Inflammatory macrophage treated with lipopolysaccharide for 1 hour (primary cell): ENCODE data around the gene NEB.

Experiments
- DNase-seq, 2 donors: peaks; one replicate each; pipeline ENCODE4 v3.0.0-alpha.2; 2020 to 2022

NEB gene, protein sequence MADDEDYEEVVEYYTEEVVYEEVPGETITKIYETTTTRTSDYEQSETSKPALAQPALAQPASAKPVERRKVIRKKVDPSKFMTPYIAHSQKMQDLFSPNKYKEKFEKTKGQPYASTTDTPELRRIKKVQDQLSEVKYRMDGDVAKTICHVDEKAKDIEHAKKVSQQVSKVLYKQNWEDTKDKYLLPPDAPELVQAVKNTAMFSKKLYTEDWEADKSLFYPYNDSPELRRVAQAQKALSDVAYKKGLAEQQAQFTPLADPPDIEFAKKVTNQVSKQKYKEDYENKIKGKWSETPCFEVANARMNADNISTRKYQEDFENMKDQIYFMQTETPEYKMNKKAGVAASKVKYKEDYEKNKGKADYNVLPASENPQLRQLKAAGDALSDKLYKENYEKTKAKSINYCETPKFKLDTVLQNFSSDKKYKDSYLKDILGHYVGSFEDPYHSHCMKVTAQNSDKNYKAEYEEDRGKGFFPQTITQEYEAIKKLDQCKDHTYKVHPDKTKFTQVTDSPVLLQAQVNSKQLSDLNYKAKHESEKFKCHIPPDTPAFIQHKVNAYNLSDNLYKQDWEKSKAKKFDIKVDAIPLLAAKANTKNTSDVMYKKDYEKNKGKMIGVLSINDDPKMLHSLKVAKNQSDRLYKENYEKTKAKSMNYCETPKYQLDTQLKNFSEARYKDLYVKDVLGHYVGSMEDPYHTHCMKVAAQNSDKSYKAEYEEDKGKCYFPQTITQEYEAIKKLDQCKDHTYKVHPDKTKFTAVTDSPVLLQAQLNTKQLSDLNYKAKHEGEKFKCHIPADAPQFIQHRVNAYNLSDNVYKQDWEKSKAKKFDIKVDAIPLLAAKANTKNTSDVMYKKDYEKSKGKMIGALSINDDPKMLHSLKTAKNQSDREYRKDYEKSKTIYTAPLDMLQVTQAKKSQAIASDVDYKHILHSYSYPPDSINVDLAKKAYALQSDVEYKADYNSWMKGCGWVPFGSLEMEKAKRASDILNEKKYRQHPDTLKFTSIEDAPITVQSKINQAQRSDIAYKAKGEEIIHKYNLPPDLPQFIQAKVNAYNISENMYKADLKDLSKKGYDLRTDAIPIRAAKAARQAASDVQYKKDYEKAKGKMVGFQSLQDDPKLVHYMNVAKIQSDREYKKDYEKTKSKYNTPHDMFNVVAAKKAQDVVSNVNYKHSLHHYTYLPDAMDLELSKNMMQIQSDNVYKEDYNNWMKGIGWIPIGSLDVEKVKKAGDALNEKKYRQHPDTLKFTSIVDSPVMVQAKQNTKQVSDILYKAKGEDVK (N-terminal part only)

DNA sequence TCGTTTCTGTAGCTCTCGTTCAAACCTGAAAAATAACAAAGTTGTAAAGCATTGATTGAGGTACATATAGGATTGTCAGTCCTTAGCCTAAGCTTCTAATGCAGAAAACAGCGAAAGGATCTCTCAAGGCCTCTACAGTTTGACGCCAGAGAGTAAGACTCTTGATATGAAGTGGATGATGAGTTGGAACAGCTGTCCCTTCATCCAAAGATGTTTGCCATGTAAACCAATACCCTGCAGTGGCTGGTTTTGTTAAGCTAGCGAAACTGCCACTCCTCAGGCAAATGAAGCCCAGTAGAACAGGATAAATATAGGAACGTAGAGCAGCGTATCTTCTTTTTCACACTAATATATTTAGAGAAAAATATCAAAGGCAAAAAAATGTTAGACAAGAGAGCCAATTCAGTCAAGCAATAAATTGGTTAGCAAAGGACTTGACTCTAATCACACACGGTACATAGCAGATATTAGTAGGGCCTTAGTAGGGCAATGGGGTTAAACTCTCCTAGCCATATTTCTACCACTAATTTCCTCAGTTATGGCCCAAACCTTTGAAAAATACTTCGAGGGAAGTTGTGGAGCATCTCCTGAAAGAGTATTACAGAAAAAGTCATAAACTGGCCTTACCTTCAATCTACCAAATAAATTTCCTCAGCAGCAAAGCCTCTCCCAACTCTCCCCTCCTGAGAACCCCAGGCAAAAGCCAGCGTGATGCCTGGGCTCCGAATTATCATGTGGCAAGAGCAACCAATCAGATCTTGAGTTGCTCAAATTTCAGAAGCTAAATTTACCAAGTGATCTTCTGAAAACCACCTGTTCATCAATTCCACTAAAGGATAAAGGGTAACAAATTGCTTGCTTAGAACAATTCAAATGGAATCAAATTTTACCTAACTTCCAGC, at the start of gene NEB:
NEB (minus strand) TSS at position 706 of the 902 bp plus-strand sequence. CDS start 1,320 bp downstream, outside the sequence.
- no peak for DNase-seq

DNA sequence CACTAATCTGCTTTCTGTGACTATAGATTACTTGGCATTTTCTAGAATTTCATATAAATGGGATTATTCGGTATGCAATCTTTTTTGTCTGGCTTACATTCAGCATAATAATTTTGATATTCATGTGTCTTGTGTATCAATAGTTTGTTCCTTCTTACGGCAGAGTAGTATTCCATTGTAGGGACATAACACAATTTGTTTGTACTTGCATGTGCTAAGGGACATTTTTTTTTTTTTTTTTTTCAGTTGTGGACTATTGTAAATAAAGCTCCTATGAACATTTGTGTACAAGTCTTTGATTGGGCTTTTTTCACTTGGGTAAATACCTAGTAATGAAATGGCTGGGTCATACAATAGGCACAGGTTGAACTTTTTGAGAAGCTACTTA, 48.9 kb upstream of the NEB start:
- no peak for DNase-seq

DNA sequence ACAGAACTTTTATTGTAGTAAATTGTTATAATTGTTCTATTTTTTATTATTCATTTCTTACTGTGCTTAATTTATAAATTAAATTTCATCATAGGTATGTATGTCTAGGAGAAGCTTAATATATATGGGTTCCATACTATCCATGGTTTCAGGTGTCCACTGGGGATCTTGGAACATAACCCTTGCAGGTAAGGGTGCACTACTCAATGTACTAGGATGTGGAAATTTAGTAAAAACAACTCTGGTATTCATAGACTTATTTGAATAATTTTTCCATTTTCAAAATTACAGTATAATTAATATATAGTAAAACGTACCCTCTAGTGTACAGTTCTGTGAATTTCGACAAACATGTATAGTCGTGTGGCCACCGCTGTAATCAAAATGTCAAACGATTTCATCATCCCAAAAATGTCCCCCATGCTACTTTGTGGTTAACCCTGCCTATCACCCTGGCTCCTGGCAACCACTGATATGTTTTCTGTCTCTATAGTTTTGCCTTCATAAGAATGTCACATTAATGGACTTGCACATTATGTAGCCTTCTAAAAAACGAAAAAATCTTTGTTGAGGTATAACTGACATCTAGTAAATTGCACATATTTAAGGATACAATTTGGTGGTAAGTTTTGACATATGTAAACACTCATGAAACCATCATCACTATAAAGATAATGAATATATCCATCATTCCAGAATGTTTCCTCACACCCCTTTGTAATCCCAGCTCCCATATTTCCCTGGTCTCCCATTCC, 48.3 kb upstream of the NEB start:
- DNase-seq: no peak

DNA sequence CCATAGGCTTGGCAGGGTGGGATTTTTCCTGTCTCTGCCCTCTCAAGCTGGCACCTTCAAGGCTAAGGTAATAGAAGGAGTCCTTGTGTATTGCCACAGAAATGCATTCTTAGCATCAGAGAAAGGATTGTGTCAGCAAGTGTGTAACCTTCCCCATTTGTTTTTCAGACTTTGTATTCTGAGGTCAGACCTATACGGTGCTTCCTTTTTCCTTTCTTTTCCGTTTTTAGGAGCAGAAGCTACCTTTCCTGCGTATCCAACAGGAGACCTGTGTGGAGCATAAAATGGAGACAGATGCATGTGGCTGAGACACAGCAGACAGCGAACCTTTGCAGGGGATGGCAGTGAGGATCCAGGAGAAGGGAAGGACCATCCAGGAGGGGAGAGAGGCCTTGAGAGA, 47.4 kb upstream of the NEB start:
- no peak for DNase-seq

DNA sequence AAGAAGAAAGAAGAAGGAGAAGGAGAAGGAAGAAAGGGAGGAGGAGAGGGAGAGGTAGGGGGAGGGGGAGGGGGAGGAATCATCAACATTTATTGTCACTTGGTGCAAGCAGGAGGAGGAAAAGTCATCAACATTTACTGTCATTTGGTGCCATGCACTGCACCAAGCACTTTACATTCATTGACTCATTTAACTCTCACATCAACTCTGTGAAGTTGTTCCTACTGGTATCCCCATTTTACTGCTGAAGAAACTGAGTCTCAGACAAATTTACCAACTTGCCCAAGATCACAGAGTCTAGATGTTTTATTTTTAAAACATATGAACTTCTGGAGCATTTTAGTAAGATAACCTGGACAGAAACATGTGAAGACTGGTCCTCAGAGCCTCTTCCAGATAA, 46.7 kb upstream of the NEB start:
- no peak for DNase-seq

DNA sequence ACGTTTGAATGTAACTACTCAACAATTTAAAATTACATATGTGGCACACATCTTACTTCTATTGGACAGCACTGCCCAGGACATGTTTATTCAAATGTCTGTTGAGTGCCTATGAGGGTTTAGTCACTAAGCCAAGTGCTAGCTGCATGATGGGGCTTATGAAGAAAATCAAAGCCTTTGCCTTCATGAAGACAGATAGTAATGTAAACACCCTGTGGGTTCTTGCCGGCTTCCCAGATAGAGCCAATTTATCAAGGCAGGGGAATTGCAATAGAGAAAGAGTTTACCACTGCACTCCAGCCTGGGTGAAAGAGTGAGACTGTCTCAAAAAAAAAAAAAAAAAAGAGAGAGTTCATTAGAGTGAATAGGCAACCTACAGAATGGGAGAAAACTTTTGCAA, 43.7 kb upstream of the NEB start:
- DNase-seq: no peak

DNA sequence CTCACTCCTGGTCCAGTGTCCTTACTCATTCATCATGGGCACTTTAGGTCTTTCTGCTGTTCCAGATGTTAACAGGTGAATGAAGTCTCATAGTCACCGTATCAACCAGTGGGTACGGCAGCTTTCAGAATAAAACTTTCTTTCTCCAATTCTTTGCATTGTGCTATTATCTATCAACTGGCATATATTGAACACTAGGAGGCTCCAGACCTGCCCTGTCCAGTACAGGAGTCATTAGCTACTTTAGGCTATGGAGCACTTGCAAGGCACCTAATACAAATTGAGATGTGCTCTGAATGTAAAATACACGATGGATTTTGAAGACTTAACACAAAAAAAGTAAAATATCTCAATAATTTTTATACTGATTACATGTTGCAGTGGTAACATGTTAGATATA, 43.2 kb upstream of the NEB start:
- no peak for DNase-seq

DNA sequence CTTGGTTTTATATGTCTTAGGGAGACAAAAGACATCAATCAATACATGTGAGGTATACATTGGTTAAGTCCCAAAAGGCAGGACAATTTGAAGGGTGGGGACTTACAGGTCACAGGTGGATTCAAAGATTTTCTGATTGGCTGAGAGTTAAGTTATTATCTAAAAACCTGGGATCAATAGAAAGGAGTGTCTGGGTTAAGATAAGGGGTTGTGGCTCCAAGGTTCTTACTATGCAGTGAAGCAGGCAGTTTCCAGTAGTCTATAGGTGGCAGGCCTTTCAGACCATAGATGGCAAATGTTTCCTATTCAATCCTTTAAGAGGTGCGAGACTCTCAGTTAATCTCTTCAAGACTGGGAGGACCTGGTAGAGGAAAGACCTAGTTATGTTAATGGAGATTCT, 42.1 kb upstream of the NEB start:
- DNase-seq: no peak

DNA sequence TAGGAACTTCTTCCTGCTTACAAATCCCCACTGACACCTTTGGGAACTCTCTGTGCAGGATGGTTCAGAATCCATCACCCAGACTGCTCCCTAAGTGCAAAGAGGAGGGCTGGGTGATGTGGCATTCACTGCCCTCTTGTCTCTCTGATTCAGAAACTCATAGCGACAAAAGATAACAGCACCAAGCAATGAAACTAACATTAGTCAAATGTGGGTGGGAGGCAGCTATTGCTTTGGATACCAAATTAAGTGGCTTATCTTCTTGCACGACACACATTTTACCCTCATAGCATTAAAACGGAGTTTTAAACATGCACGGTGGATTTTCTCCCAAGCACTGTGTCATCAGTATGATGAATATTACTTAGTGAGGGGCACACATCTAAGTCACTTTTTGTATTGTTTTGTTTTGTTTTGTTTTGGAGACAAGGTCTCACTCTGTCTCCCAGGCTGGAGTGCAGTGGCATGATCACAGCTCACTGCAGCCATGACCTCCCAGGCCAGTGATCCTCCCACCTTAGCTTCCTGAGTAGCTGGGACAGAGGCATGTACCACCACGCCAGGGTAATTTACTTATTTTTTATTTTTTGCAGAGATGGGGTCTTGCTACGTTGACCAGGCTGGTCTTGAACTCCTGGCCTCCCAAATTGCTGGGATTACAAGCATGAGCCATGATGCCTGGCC, 40.9 kb upstream of the NEB start:
- no peak for DNase-seq

DNA sequence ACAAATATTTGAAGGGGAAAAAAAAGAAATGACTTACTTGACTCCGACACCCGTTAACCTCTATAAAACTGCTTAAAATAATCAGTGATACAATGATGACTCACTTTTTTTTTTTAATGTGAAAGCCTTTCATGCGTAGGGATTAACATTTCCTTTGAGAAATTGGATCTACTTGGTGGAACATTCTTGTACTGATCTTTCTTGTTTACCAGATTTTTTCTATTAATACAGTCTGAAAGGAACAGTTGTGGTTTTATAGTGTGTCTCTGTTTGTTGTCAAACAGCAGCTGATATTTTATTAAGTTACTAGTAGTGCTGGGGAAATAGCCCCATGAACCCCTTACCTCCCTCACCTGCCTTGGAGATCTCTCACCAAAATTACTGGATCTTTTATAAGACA, 40.2 kb upstream of the NEB start:
- DNase-seq: no peak

DNA sequence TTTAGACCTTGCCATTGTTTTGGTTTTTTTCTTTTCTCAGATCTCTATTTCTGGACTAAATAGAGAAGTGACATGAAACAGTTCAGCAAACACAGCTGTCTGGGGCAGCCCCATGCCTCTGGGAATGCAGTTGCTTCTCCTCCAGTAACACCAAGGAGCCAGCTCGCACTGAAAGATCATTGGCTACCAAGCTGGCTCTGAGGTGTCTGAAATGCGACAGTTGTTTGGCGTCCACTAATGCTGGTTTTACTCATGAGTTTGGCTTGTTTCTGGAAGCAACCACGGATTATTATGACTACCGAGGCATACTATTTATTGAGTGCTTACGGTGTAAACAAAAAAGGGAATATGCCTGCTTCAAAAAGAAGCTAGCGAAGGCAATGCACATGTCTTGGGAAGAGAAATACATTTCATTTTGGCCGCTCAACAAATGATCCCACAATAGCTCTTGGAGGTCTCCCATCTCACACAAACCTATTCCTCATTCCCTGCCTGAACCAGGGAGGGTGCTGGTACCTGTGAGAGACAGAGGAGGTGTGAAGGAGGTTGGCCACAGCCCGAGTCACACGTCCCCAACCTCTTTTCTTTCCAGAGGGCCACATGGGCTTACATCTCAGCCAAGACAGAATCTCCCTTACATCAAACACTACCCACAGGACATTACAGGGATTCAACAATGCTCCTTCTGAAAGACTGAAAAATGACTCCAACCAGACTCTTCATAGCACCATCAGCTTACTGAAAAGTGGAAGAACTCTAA, 37.5 kb upstream of the NEB start:
- no peak for DNase-seq

DNA sequence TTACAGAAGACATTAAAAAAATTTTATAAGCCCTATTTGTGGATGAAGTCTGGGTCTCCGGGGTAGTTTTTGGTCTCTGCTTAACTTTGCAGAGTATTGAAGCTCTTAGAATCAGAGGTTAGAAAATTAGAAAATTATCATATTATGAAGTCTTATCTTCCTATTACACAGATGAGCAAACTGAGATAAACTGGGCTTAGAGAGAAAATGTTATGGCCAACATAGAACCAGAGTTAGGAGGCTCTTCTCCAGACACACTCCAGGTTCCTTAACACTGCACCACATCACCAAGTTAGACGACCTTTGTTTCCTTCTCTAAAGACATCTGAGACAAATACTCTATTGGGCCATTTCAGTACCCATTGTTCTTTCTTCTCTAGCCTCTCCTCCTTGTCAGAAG, 36.7 kb upstream of the NEB start:
- DNase-seq: no peak

DNA sequence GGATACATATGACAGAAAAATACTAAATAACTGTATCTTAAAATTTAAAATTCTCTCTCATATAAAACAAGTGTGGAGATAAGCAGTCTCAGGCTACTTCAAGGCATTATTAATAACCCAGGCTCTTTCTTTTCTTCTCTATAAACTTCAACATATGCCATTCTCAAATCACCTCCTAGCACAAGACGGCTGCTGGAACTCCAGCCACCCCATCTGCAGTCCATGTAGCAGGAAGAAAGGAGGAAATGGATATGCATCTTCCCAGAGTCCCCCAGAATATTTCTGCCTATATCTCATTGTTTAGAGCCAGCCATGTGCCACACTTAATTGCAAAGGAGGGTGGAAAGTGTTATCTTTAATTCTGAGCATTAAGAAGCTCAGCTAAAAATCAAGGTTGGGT, 35.3 kb upstream of the NEB start:
- no peak for DNase-seq

DNA sequence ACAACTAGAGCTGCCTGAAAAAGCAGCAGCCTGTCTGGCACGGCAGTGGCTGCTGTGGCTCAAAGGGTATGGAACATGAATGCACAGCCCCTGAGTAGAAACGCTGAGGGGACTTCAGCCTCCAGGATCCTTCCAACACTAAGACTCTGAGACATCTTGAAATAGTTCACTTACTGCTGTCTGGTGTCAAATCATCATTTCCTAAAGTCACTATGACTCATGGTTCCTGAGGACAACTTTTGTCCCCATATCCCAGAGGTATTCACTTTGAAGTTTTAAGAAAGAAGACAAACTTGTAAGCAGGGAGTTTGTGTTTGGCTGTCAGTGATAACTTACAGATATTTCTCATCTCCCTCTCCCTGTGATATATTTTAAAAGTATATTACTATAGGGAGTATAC, 33.3 kb upstream of the NEB start:
- DNase-seq: no peak

DNA sequence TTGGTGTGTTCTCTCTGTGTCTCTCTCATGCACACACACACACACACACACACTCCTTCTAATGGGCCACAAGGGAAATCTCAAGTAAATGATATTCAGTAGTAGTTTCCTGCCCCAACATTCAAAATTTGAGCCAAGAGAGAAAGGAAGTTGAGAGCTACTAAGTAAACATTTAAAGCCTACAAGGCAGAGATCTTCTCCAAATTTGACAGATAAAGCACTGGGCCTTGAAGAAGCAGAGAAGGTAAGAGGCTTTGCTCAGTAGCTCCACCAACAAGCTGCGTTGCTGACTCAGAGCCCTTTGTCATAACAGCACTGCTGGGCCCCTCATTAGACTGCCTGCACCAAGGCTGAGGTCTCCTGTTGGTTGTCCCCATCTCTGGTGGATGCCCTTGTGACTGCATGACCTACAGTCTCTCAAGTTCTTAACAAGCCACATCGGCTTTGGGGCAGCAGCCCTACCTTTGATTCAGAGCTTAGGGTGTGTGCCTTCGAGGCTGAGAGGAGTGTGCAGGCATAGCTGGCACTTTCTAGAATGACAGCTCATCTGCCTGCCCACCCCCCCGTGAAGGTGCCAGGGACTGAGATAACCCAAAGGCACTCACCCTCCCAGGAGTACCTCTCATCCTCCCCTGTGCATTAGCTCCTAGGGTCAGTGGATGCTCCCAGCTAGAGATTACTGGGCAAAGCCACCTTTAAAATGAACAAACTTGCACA, 32.3 kb upstream of the NEB start:
- no peak for DNase-seq

DNA sequence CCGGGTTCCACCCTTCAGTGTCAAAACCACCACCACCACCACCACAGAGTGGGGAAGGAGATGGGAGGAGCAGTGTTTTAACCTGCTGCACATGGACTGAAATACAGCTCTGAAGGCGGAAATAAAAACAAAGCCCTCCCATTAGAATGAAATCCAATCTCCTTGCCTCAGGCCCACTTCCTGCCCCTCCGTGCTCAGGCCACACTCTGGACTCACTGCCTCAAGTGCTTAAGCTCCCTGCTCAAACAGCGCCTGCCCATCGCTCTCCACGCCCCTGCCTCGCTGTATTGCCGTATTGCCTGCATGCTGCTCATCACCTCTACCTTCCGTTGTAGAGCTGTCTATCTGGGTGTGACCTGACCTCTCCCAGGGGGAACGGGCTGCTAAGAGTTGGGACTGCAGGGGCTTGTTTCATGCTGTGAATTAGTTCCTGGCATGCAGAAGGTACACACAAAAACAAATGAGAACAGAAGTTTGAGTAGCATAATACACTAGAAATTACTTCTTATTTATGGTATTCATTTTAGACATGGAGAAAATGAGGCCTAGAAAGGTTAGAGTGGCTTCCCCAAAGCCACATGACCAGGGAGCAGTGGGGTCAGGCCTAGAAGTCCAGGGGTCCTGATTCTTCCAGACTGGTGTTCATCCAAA, 31.6 kb upstream of the NEB start:
- DNase-seq: no peak

DNA sequence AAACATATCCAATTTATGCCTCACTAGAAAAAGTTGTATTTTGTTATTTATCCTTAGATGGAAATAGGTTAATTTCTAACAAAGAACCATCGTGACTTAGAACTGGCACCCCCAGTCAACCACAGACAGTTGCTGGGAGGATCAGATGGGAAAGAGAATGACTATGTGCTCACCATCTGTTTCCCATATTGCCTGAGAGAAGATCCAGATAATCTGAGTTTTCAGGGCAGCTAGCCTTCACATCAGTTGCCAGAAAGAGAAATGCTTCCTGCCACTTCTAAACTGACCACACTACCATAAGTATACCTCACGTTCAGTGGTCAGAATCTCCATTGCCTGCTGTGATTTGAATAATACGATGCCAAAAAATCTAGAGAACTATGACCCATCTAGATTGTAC, 28.4 kb upstream of the NEB start:
- no peak for DNase-seq

DNA sequence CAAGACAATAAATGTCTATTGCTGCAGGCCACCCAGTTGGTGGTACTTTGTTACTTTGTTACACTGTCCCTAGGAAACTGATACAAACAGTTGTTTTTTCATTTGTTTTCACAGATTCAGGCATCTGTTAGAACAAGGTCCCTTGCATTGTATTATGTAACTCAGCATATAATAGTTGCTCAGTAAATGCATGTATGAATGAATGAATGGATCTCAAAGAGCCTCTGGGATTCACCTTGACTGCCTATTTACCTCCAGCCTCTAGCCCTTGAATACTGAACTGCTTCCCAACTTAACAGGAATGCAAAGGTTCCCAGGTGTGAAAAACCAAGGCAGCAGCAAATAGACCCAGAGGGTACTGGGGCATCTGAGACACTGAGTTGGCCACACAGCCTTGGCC, 27.4 kb upstream of the NEB start:
- DNase-seq: no peak

DNA sequence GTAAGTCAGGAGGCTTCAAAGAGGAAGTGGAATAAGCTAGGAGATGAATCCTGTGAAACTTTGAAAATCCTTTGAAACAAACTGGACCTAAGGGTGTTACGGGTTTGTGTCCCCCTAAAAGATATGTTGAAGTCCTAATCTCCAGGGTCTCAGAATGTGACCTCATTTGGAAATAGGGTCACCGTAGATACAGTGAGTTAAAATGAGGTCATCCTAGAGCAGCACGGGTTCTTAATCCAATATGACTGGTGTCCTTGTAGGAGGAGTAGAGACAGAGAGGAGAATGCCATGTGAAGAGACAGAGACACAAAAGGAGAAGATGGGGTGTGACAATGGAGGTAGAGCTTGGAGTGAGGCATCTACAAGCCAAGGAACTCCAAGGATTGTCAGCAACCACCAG, 26.9 kb upstream of the NEB start:
- DNase-seq: no peak
